ENCODE data around the gene PWWP2B.

GRCh38 chr10:132442636-132443035 lies 45.6 kb downstream of the PWWP2B start:
- TF ChIP-seq CTCF (IDR thresholded peaks at IDR 0.05; ENCODE audit: insufficient read depth, low read depth, low read length), result no peak
- no peak for TF ChIP-seq EZH2 (IDR thresholded peaks at IDR 0.05; ENCODE audit: insufficient read depth, low read length)
